Measurements from ENCODE around the gene PAPPA2.

PAPPA2 gene

DNA sequence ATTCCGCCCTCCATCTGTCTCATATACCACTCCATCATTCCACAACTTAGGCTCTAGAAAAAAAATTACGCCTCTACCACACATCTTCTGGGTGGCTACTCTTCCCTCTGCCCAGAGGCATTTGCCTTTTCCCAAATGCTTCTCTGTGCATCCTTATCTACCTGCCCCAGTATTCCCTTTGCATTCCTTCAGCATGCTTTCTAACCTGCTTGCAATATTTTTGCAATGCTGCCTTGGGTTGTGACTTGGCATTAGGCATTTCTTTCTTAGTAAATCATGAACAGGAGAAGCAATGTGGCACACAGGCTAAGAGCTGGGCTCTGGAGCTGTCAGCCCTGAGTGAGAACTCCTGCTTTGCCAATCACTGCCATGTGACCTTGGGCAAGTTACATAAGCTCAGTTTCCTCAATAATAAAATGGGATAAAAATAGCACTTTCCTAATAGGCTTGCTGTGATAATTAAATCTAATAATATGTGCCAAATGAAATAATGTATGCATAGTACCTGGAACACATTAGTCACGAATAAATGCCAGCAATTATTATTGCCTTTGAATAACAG lies 425.6 kb downstream of the PAPPA2 start:
- no peak overlapping the region for H3K4me3 ChIP-seq (replicated peaks; ENCODE audit: low read depth, low read length)
- DNase-seq (ENCODE audit: low read depth) = no peak
- TF ChIP-seq, protein P1, sequence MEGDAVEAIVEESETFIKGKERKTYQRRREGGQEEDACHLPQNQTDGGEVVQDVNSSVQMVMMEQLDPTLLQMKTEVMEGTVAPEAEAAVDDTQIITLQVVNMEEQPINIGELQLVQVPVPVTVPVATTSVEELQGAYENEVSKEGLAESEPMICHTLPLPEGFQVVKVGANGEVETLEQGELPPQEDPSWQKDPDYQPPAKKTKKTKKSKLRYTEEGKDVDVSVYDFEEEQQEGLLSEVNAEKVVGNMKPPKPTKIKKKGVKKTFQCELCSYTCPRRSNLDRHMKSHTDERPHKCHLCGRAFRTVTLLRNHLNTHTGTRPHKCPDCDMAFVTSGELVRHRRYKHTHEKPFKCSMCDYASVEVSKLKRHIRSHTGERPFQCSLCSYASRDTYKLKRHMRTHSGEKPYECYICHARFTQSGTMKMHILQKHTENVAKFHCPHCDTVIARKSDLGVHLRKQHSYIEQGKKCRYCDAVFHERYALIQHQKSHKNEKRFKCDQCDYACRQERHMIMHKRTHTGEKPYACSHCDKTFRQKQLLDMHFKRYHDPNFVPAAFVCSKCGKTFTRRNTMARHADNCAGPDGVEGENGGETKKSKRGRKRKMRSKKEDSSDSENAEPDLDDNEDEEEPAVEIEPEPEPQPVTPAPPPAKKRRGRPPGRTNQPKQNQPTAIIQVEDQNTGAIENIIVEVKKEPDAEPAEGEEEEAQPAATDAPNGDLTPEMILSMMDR (IDR thresholded peaks at IDR 0.05; ENCODE audit: low read length, missing control alignments) = no peak

DNA sequence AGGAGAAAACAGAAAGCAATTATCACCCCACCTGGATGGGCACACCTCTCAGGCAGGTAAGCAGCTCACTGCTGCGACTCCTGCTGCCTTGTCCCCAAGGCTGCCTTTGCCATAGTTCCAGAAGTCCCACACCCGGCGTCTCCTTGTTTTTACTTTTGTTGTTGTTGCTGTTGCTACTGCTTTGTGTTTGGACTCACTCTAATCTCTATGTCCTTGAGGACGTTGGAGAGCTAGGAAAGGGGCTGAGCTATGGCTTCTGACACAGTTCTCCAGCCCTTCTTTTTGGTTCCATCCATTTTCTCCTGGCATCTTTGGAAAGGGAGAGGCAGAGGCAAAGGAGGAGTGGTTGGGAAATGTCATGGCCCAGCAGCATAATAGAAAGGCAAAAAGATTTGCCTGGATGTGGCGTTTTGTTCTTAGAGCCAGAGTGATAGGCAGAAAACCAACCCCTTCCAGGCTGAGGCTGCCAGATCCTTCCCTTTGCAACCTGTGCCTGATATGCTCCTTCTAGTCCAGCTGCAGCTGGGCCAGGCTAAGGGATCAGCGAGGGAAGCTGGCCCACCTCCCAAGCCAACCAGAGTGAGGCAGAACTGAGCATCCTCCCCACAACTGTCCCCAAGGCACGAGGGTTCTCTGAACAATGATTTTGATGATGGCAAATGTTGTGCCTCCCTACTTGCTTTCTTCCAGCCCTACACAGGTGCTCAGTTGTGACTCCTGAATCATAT lies 430.8 kb downstream of the PAPPA2 start:
- DNase-seq (ENCODE audit: low read depth) = no peak
- no peak overlapping the region for H3K4me3 ChIP-seq (replicated peaks; ENCODE audit: low read depth, low read length)
- TF ChIP-seq, protein P1 (IDR thresholded peaks at IDR 0.05; ENCODE audit: low read length, missing control alignments) = no peak

DNA sequence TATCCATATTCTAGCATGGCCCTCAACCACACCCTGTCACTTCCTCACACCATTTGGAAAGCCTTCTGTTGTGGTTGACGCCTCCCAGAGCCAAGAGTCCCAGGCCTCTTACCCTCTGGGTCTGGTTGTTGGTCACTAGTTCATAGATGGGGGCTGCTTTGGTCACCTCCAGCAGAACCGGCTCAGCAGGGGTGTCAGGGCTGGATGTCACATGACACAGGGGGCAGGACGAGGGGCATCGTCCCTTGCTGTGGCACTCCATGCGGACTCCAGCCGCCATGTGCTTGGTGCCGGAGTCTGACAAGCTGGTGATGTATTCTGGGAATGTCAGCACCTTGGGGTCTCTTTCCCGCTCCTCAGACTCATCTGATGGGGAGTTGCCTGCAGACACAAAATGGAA lies 431.5 kb downstream of the PAPPA2 start:
- TF ChIP-seq, protein P1 (IDR thresholded peaks at IDR 0.05; ENCODE audit: low read length, missing control alignments) = no peak

More for the DNA sequence above, 431.5 kb downstream of the PAPPA2 start:
- DNase-seq (ENCODE audit: low read depth) = no peak
- H3K4me3 ChIP-seq (replicated peaks; ENCODE audit: low read depth, low read length) = no peak overlapping the region
